Naive thymus-derived CD8-positive, alpha-beta T cell (primary cell): ENCODE data around the gene TAGLN. TPM values are rescaled to one million over a fixed set of nuclear protein-coding genes. Genes with fewer than 3 reads are reported as not detected.
A peak's percentile ranks its signal among the peaks of the same experiment; 100 is the strongest.
"Not testable (repeated sequence)": the region's sequence is repeated elsewhere in the genome, so short reads cannot be mapped to it uniquely, and the experiment has no call there.

Experiments used
- ATAC-seq, 2 donors: fragments of 150-1000 bp; cut with Tn5 transposase in 1 of 2; sonication (Bioruptor Pico), chemical (Tn5 transposase) in 1 of 2; 1 replicate in 1 of 2; 2 replicates in 1 of 2; pipeline ENCODE4 v1.10.0; 2021; ENCODE audit warnings: mild to moderate bottlenecking in 2 of 2, moderate library complexity in 2 of 2
- POLR2A ChIA-PET: fragments of 350-600 bp; sonication (Branson Sonifier 250); formaldehyde crosslinking; loops from one replicate; lab custom pipeline; 2021; ENCODE audit warnings: antibody characterized with exemption; lab: Charles Lee
- DNase-seq, 10 donors: peaks; one replicate each; pipeline versions ENCODE4 v3.0.0 to v3.0.0-alpha.2; 2020 to 2022
- H3K27ac Mint-ChIP-seq, 10 donors: one replicate each; pipeline ENCODE4 v1.8.0; 2020 to 2022; ENCODE audit warnings: mild to moderate bottlenecking in 10 of 10, mixed read lengths in 10 of 10, moderate library complexity in 4 of 10, inconsistent platforms in 1 of 10
- H3K27me3 Mint-ChIP-seq, 5 donors: one replicate each; pipeline ENCODE4 v1.8.0; 2021 to 2022; ENCODE audit warnings: mixed read lengths in 5 of 5
- H3K36me3 Mint-ChIP-seq, 3 donors: one replicate each; pipeline ENCODE4 v1.8.0; 2020 to 2022; ENCODE audit warnings: mixed read lengths in 3 of 3, mild to moderate bottlenecking in 2 of 3, inconsistent platforms in 1 of 3
- H3K4me1 Mint-ChIP-seq, 4 donors: one replicate each; pipeline ENCODE4 v1.8.0; 2021 to 2022; ENCODE audit warnings: mixed read lengths in 4 of 4
- H3K4me3 Mint-ChIP-seq, 10 donors: one replicate each; pipeline ENCODE4 v1.8.0; 2020 to 2022; ENCODE audit warnings: mild to moderate bottlenecking in 10 of 10, mixed read lengths in 10 of 10, moderate library complexity in 6 of 10, inconsistent platforms in 1 of 10
- H3K9me3 Mint-ChIP-seq, 9 donors: one replicate each; pipeline ENCODE4 v1.8.0; 2020 to 2022; ENCODE audit warnings: mixed read lengths in 9 of 9, mild to moderate bottlenecking in 3 of 9, inconsistent platforms in 1 of 9, moderate library complexity in 1 of 9
- polyA plus RNA-seq, 3 donors: library from polyadenylated mRNA; unstranded; fragments of 300-500 nt; fragmentation: Illumina TruSeq; gene quantifications; one replicate each; pipeline ENCODE4 v1.2.3, GENCODE V29; 2021
- total RNA-seq, 8 experiments: library from RNA in 2 of 8; stranded (reverse) in 2 of 8; gene quantifications; one replicate each; pipeline ENCODE4 v1.2.3 and lab custom pipeline; 2021 to 2026

Gene TAGLN
- total and polyA plus RNA-seq, 5 experiments from 2014 or later = 0.13 to 14.4 (median 0.51) TPM

DNA sequence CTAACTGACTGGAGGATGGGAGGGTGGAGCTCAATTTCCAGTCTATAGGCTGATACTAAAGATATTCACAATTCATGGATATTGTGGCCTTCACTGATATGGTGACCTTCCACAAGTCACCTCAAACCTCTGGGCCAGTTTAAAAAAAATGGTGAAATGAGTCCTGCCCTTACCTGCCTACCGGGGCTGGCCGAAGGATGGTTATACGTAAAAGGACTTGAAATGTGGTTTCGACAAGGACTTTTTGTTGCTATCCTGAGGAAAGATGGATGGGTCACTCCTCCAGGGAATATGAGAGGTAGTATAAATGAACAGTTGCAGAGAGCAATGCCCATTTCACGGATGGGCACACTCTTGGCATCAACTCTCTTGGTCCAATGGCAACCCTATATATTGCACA is 8.3 kb downstream of the TAGLN start:
- H3K4me1 Mint-ChIP-seq, H3K9me3 Mint-ChIP-seq, H3K4me3 Mint-ChIP-seq, POLR2A ChIA-PET, ATAC-seq, H3K27me3 Mint-ChIP-seq, DNase-seq, H3K27ac Mint-ChIP-seq: not testable (repeated sequence)
- peaks cover 0 to 64% (median 9%) of the 10 kb centered on the region in 3 donors for H3K36me3 Mint-ChIP-seq

DNA sequence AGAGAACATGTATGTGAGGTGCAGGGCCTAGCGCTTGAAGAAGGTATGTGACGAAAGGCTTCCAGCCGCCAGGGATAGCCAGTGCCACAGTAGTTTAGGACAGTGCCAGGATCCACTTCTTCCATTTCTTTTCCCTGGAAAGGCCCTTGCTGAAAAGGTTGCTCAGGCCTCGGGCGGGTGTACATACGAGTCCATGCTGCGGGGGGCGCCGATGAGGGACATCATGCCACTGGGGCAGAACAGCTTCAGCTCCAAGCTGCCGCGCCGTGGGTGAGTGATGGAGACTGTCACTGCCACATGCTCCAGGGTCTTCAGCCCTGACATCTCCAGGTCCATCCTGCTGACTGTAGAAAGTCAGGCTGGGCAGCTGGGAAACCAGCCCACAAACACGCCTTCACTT is 9.5 kb downstream of the TAGLN start:
- not testable (repeated sequence) for H3K4me3 Mint-ChIP-seq

DNA sequence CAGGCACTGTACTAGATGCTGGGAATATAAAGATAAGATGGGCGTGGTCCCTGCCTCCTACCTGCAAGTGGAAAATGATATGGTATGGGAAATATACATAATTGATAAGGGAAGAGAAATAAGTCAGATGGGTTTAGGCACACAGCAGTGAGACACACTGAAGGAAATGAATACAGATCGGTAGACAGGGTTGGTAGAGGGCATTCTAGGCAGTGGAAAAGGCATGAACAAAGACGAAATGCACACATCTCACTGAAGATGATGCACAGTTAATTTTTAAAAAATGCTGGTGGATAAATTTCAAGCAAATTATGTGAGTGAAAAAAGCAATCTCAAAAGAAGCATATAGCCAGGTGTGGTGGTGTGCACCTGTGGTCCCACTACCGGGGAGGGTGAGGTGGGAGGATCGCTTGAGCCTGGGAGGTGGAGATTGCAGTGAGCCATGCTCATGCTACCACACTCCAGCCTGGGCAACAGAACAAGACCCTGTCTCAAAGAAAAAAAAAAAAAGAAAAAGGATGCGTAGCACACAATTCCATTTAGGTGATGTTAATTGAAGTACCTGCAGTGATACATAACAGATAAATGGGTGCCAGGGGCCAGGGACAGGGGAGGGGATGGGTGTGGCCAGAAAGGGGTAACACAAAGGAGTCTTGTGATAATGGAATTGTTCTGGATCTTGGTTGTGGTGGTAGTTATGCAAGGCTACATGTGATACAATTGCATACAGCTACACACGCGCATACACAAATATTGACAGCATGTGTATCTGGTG is 10.4 kb downstream of the TAGLN start:
- peak in 1 of 10 donors; percentile 45 for DNase-seq
- H3K27me3 Mint-ChIP-seq, ATAC-seq, H3K4me3 Mint-ChIP-seq, POLR2A ChIA-PET, H3K9me3 Mint-ChIP-seq: not testable (repeated sequence)
- peaks cover 0 to 12% (median 4%) of the 10 kb centered on the region in 4 donors for H3K4me1 Mint-ChIP-seq
- H3K27ac Mint-ChIP-seq = peak overlapping the region in 8 of 10 donors; percentile 7 to 78 (median 52)
- H3K36me3 Mint-ChIP-seq = peaks cover 0 to 68% (median 11%) of the 10 kb centered on the region in 3 donors

More for the DNA sequence above, 9.5 kb downstream of the TAGLN start:
- Mint-ChIP-seq H3K4me1 (peaks cover 0 to 12% (median 4%) of the 10 kb centered on the region in 4 donors), H3K36me3 (peaks cover 0 to 68% (median 11%) of the 10 kb centered on the region in 3 donors), H3K27ac (peak overlapping the region in 1 of 10 donors; percentile 40)
- H3K27me3 Mint-ChIP-seq, ATAC-seq, H3K9me3 Mint-ChIP-seq, POLR2A ChIA-PET: not testable (repeated sequence)
- DNase-seq = peak in 1 of 10 donors; percentile 48

- POLR2A ChIA-PET = no interaction called here
- Mint-ChIP-seq H3K4me1 (peaks cover 0 to 12% (median 3%) of the 10 kb centered on the region in 4 donors), H3K36me3 (peaks cover 0 to 68% (median 7%) of the 10 kb centered on the region in 3 donors), H3K4me3 (no peak overlapping the region), H3K27me3 (no peaks in the 10 kb centered on the region), H3K9me3 (no peaks in the 10 kb centered on the region), H3K27ac (peak overlapping the region in 4 of 10 donors; percentile 20 to 78 (median 30))
- no peak for DNase-seq
- ATAC-seq = no peak
Measured at GRCh38 chr11:117210620-117211019, 11.4 kb downstream of the TAGLN start.

GRCh38 chr11:117212697-117213355 is 13.7 kb downstream of the TAGLN start:
- no peaks in the 10 kb centered on the region for H3K9me3 Mint-ChIP-seq

GRCh38 chr11:117214404-117215110 is 15.4 kb downstream of the TAGLN start:
- H3K27ac Mint-ChIP-seq = peak overlapping the region in 9 of 10 donors; percentile 4 to 86 (median 31)
- H3K36me3 Mint-ChIP-seq = peaks cover 0 to 96% (median 25%) of the 10 kb centered on the region in 3 donors
- DNase-seq (no peak), ATAC-seq (no peak)
- H3K9me3 Mint-ChIP-seq = no peaks in the 10 kb centered on the region
- no peaks in the 10 kb centered on the region for H3K27me3 Mint-ChIP-seq
- H3K4me1 Mint-ChIP-seq = peaks cover 0 to 18% (median 8%) of the 10 kb centered on the region in 4 donors
- POLR2A ChIA-PET = interaction anchor here (0.6 to 1.9 kb wide), 3 partner anchors 11 to 125 kb away, joined by 3 to 7 read pairs (median 5); no protein-coding TSS in a partner anchor
- H3K4me3 Mint-ChIP-seq = no peak overlapping the region

More at GRCh38 chr11:117212697-117213355, 13.7 kb downstream of the TAGLN start:
- Mint-ChIP-seq H3K4me1 (peaks cover 0 to 12% (median 3%) of the 10 kb centered on the region in 4 donors), H3K4me3 (no peak overlapping the region), H3K27ac (peak overlapping the region in 5 of 10 donors; percentile 10 to 34 (median 24)), H3K27me3 (no peaks in the 10 kb centered on the region), H3K36me3 (peaks cover 0 to 83% (median 11%) of the 10 kb centered on the region in 3 donors)
- no peak for DNase-seq
- POLR2A ChIA-PET = interaction anchor here (0.7 to 1.4 kb wide), 5 partner anchors 10 to 197 kb away, joined by 3 to 8 read pairs (median 3); partner anchors contain the start of gene SIDT2
- ATAC-seq = no peak

DNA sequence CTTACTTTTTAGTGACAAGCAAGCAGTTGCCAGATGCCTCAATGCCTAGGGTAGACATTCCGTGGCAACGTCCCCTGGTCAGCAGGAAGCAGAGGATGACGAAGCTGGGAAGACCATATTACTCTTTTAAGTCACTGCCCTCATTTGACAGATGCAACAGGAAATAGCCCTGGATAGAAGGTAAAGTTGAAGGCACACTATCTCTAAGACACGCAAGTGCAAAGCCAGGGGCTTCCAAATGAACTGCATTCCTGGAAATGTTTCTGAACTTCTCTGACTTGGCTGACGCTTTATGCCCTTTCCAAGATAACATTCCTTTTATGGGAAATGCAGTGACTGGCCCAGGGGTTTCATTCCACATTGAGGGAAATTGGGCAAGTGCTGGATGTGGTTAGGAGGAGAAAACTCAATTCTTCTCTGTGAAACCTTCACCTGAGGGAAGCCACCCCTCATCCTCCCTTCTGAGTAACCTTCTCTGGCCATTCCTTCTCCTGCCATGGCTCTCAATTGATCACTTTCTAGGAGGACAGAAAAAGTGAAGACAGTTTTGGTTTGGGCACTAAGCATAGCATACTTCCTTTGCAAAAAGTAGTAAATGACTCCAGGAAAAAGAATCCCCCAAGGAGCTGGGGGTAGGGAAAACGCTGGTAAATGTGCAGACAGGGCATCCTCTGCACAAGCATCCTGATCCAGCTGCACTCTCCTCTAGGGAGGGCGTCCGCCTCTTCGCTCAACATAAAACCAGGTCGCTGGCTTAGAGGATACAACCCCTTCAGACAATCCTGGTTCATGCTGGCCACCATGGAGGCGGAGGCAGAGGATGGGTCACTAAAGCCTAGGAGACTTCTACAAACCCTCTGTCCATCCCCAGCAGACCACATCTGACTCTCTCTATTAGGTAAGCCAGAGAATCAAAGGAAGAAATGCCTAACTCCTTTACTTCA is 18.2 kb downstream of the TAGLN start:
- no peak for ATAC-seq
- no peak overlapping the region for H3K4me3 Mint-ChIP-seq
- H3K9me3 Mint-ChIP-seq = no peaks in the 10 kb centered on the region
- H3K27me3 Mint-ChIP-seq = no peaks in the 10 kb centered on the region
- H3K27ac Mint-ChIP-seq = peak overlapping the region in 8 of 10 donors; percentile 18 to 81 (median 62)
- POLR2A ChIA-PET = interaction anchor here (0.9 to 1.6 kb wide), 2 partner anchors 10 to 14 kb away, joined by 3 to 4 read pairs; no protein-coding TSS in a partner anchor
- H3K36me3 Mint-ChIP-seq = peaks cover 0 to 94% (median 28%) of the 10 kb centered on the region in 3 donors
- peak in 1 of 10 donors; percentile 35 for DNase-seq
- H3K4me1 Mint-ChIP-seq = peaks cover 0 to 13% (median 8%) of the 10 kb centered on the region in 4 donors

DNA sequence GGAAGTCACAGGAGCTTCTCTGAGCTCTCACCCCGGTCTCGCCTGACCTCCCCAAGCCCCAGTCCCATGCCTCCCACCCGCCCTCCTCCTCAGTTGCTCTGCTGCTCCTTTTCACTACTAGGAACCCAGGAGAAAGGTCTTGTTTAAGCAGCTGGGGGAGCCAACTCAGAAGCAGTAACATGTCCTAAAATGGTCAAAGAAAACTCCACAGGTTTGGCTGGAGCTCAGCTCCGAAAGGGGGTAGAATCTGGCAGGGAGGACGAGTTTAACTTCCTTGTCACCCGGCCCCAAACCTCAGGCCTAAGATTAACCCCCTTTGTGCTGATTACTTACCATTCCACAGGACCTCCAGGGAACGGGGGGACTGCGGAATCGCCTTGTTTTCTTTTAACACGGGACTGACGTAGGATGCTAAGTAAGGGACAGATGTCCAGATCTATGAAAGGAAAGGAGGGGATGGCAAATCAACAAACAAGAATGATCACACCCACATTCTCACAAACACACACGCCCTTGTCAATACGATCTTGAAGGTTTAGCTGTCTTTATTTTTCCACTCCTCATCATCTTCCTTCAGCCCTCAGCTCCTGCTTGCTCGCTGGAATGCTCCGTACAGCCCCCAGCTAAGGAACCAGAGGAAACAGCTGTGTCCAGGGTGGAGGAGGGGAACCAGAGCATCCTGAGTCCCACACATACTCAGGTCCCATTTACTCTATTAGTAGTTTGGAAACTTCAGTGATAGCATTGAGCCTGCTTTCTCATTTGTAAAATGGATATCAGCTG is 19.2 kb downstream of the TAGLN start:
- POLR2A ChIA-PET = interaction anchor here (0.6 to 1.6 kb wide), 3 partner anchors 9 to 152 kb away, joined by 3 to 6 read pairs (median 4); no protein-coding TSS in a partner anchor
- H3K27me3 Mint-ChIP-seq = no peaks in the 10 kb centered on the region
- no peak for ATAC-seq
- H3K36me3 Mint-ChIP-seq = peaks cover 0 to 93% (median 26%) of the 10 kb centered on the region in 3 donors
- peaks cover 0 to 8% (median 7%) of the 10 kb centered on the region in 4 donors for H3K4me1 Mint-ChIP-seq
- H3K27ac Mint-ChIP-seq = peak overlapping the region in 3 of 10 donors; percentile 48 to 71 (median 66)
- H3K4me3 Mint-ChIP-seq = no peak overlapping the region
- DNase-seq = no peak
- no peaks in the 10 kb centered on the region for H3K9me3 Mint-ChIP-seq

- Mint-ChIP-seq H3K4me1 (peaks cover 0 to 8% (median 7%) of the 10 kb centered on the region in 4 donors), H3K36me3 (peaks cover 0 to 94% (median 26%) of the 10 kb centered on the region in 3 donors), H3K27ac (peak overlapping the region in 3 of 10 donors; percentile 15 to 85 (median 56)), H3K27me3 (no peaks in the 10 kb centered on the region), H3K9me3 (no peaks in the 10 kb centered on the region), H3K4me3 (no peak overlapping the region)
- DNase-seq = peak in 1 of 10 donors; percentile 41
- POLR2A ChIA-PET = no interaction called here
- ATAC-seq = no peak
Measured at GRCh38 chr11:117219001-117219400, 19.8 kb downstream of the TAGLN start.

- Mint-ChIP-seq H3K27me3 (no peaks in the 10 kb centered on the region), H3K27ac (peak overlapping the region in 2 of 10 donors; percentile 63 to 85), H3K9me3 (no peaks in the 10 kb centered on the region), H3K4me3 (no peak overlapping the region), H3K36me3 (peaks cover 0 to 94% (median 26%) of the 10 kb centered on the region in 3 donors), H3K4me1 (peaks cover 0 to 9% (median 7%) of the 10 kb centered on the region in 4 donors)
- POLR2A ChIA-PET = interaction anchor here (3.3 kb wide), 1 partner anchor 12 kb away, joined by 20 read pairs; the partner anchor contains the start of genes PCSK7 and RNF214
- ATAC-seq (no peak), DNase-seq (no peak)
Measured at GRCh38 chr11:117219455-117219854, 20.3 kb downstream of the TAGLN start.
